NB4 (cell line): ENCODE measurements around the gene NIBAN1.

Experiments
- CTCF ChIP-seq: IDR thresholded peaks from one replicate; pipeline ENCODE4 v1.5.1; 2012; ENCODE audit warnings: low read depth, low read length
- MAX ChIP-seq: IDR thresholded peaks from 2 replicates; pipeline ENCODE4 v1.6.1; 2011; ENCODE audit warnings: low read depth, low read length
- MYC ChIP-seq: IDR thresholded peaks from 2 replicates; pipeline ENCODE4 v1.6.1; 2011; ENCODE audit warnings: low read depth, low read length
- POLR2A ChIP-seq: IDR thresholded peaks from 2 replicates; pipeline ENCODE4 v1.6.1; 2011; ENCODE audit warnings: mild to moderate bottlenecking; ENCODE audit not compliant: insufficient read length; ENCODE audit errors: extremely low read depth

- TF ChIP-seq MAX (no peak), CTCF (no peak), POLR2A (no peak), MYC (no peak)
Measured at GRCh38 chr1:185016880-185017279, 42.6 kb upstream of the NIBAN1 start.
